Measurements from ENCODE around the gene ARL2BP. TPM values are rescaled to one million over a fixed set of nuclear protein-coding genes. Genes with fewer than 3 reads are reported as not detected.
"Not testable (repeated sequence)": the region's sequence is repeated elsewhere in the genome, so short reads cannot be mapped to it uniquely, and the experiment has no call there.

ARL2BP gene
- total RNA-seq, 1 donor from 2014 or later: 94.5 TPM

DNA sequence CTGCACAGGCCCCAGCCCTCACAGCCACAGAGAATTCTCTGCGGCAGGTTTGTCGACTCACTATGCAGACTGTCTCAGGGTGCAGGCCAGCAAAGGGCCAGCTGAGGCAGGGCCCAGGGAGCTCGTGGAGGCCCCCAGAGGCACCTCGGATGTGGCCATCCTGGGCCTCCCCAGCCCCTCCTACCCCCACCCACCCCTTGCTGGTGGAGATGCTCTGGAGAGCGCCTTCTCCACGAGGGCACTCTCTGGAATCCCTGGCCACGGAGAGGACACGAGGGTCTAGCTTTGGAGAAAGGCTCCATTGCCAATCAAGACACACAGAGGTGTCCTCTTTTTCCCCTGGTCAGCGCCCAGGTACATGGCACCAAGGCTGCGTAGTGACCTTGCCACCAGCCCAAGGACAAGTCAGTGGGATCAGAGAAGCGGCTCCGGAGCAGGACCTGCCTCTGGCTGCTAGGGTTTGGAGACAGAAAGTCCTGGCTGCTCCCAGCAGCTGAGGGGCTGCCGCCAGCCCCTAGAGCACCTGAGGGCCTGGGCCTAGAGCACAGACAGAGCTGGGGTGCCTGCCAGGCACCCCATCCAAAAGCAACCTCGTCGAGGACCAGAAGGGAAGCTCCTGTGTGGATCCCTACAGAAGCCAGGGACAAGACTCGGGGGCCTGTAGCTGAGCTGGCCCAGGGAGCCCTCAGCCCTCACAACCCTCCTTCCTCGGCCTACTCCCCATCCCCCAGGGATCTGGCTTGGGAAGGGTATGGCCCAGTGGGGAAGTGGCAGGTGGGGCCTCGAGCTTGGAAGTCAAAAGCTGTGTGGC is 18.7 kb downstream of the ARL2BP start:
- no peak for DNase-seq (ENCODE audit: low read depth, low spot score)

GRCh38 chr16:57264381-57264780 is 19.3 kb downstream of the ARL2BP start:
- no peak for DNase-seq (ENCODE audit: low read depth, low spot score)

- DNase-seq (ENCODE audit: low read depth, low spot score): no peak
Observed at GRCh38 chr16:57264950-57265371, 19.9 kb downstream of the ARL2BP start.

- peak; percentile 61 for DNase-seq (ENCODE audit: low read depth, low spot score)
Observed at GRCh38 chr16:57265850-57266530, 20.9 kb downstream of the ARL2BP start.

DNA sequence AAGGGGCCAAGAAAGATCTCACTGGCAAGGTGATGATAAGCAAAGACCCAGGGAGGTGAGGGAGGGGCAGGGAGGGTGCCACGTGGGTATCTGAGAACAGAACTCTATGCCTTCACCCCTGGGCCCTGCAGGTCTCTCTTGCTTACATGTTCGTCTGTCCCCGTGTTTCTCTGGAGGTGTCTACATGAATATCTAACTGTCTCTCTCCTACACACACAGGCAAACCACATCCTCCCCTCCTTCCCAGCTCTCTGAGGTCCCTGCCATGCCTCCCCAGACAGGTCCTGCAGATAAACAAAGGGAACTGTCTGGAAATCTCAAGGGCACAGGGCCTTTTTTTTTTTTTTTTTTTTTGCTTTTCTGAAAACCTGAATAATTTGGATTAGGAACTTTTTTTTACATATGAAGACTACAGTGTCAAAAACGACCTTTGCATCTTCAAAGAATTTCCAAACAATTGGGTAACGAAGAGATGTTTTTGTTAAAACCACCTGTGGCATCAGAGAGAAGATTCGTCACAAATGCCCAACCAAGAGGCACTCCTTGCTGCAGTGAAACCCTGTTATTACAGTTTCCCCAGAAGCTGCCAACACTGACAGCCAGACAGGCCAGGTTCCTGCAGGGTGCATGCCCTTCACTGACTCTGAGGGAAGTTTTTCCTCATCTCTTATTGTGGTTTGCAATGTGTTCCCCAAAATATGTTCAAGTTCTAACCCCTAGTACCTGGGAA is 21.6 kb downstream of the ARL2BP start:
- no peak for DNase-seq (ENCODE audit: low read depth, low spot score)

- not testable (repeated sequence) for DNase-seq (ENCODE audit: low read depth, low spot score)
Observed at GRCh38 chr16:57267343-57267742, 22.3 kb downstream of the ARL2BP start.

DNA sequence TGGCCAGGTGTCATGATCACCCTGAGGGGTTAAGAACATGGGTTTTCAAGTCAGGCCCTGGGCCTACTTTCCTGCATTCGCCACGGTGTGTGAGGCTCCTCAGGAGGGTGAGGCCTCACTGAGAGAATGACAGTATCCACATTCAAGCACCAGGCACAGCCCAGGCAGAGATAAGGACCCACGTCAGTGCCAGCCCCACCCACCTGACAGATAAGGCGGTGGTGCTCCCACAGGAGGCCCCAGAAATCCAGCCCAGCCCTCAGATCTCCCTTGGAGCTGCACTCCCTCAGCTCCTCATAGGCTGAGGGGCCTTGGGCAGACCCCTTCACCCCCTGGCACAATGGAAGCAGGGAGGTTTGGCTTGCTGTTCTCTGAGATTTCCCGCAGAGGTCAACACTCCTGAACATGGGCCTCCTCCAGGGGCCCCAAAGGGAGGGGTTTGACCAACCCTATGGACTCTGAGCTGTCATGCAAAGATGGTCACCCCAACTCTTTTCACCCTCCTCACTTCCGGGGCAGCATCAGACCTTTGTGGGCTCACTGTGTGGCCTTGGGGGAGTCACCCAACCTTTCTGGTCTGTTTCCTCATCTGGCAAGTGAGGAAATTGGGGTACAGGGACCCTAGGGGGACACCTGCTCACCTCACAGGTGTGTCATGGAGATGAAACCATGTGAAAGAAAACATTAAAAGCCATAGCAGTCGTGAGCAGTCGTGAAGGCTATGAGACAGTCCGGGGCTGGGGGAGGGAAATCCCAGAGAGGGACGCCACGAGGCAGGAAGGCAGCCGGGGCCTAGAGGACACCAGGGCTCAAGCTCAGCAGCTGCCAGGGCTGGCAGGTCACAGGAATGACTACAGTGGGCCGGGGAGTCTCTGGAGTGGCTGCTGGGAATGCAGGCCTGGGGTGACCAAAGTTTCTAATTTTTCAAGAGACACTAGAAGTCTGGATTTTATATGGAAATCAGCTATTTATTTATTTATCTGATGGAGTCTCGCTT is 24.0 kb downstream of the ARL2BP start:
- no peak for DNase-seq (ENCODE audit: low read depth, low spot score)

- no peak for DNase-seq (ENCODE audit: low read depth, low spot score)
Observed at GRCh38 chr16:57270221-57271062, 25.4 kb downstream of the ARL2BP start.

- no peak for DNase-seq (ENCODE audit: low read depth, low spot score)
Observed at GRCh38 chr16:57271063-57271345, 25.9 kb downstream of the ARL2BP start.

- no peak for DNase-seq (ENCODE audit: low read depth, low spot score)
Observed at GRCh38 chr16:57271867-57272495, 26.9 kb downstream of the ARL2BP start.

- DNase-seq (ENCODE audit: low read depth, low spot score): no peak
Observed at GRCh38 chr16:57273359-57273758, 28.3 kb downstream of the ARL2BP start.

DNA sequence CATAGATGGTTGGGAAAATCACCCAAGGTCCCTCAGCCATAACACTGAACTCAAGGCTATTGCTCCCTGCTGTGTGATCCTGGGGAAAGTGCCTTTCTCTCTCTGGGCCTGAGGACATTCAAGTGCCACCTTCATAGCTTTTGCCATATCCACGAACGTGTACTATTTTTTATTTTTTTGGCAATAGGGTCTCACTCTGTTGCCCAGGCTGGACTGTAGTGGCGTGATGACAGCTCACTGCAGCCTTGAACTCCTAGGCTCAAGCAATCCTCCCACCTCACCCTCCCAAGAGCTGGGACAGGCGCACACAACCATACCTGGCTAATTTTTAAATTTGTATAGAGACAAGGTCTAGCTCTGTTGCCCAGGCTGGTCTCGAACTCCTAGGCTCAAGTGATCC is 28.8 kb downstream of the ARL2BP start:
- no peak for DNase-seq (ENCODE audit: low read depth, low spot score)

- not testable (repeated sequence) for DNase-seq (ENCODE audit: low read depth, low spot score)
Observed at GRCh38 chr16:57275946-57276345, 30.9 kb downstream of the ARL2BP start.

DNA sequence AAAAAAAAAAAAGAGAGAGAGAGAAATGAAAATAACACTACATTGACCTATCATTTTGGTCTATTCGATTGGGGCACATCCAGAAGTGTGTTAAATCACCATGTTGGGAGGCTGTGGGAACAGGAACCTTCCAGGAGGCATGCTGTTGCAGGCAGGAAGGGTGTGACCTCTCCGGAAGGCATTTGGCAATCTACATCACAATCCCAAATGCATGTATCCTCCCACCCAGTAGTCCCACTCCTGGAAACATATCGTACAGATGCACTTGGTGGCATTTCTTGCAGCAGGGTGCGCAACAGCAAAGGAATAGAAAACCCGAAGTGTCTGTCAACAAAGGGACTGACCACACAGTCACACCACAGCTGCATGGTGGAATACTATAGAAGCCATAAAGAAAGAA is 31.5 kb downstream of the ARL2BP start:
- DNase-seq (ENCODE audit: low read depth, low spot score): no peak

DNA sequence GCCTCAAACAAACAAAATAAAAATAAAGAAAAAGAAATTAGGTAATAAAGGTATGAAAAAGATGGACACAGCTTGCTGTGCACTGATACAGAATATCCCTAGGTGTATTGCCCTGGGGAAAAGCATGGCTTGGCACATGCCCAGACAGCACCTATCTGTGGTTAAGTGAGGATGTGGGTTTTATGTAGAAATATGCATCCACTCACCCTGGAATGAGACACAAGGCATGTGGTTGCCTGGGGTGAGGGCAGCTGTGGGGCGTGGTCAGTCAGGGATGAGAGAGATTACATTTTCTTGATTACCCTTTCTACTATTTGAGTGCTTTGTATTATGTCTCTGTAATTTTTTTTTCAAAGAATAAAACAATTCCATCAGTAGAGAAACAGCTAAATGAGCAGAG is 32.5 kb downstream of the ARL2BP start:
- no peak for DNase-seq (ENCODE audit: low read depth, low spot score)

DNA sequence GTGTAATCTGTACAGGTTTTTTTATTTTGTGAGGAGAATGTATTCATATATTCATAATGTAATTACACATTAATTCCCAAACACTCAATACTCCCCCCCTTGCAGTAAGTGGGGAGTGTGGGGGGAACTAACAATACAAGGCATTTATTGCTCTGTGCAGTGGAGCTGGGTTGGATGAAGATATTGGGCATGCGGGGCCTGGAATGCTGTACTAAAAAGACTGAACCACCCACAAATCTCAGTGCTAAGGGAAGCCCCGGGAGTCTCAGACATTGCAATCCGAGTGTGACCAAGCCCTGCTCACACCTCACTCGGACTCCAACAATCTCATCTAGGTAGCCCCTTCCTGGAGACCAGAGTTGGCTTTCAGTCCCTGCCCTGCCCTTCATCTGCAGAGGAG is 33.4 kb downstream of the ARL2BP start:
- DNase-seq (ENCODE audit: low read depth, low spot score): no peak

- DNase-seq (ENCODE audit: low read depth, low spot score): no peak
Observed at GRCh38 chr16:57279780-57280638, 35.0 kb downstream of the ARL2BP start.

- no peak for DNase-seq (ENCODE audit: low read depth, low spot score)
Observed at GRCh38 chr16:57281791-57282190, 36.7 kb downstream of the ARL2BP start.

All from pulmonary artery endothelial cell (primary cell).